Neuronal stem cell (in vitro differentiated cells): ENCODE measurements around the gene FGA.

ENCODE experiments used
- DNase-seq: peaks from one replicate; pipeline ENCODE4 v3.0.0-alpha.2; 2013; ENCODE audit warnings: low spot score
- H2AFZ ChIP-seq: one replicate; pipeline ENCODE4 v1.6.1; 2013; ENCODE audit warnings: mild to moderate bottlenecking, low read length, inconsistent platforms
- H2AK5ac ChIP-seq: 2 replicates; pipeline ENCODE4 v1.6.1; 2013; ENCODE audit warnings: low read depth, mild to moderate bottlenecking, inconsistent platforms, low read length, moderate library complexity, mixed read lengths
- H2BK120ac ChIP-seq: 2 replicates; pipeline ENCODE4 v1.6.1; 2013; ENCODE audit warnings: low read depth, mild to moderate bottlenecking, inconsistent platforms, low read length, moderate library complexity, mixed read lengths
- H2BK12ac ChIP-seq: one replicate; pipeline ENCODE4 v1.6.1; 2013; ENCODE audit warnings: low read length, inconsistent platforms
- H2BK15ac ChIP-seq: 2 replicates; pipeline ENCODE4 v1.6.1; 2013; ENCODE audit warnings: mild to moderate bottlenecking, low read length, inconsistent platforms, mixed read lengths
- H2BK5ac ChIP-seq: one replicate; pipeline ENCODE4 v1.6.1; 2013; ENCODE audit warnings: inconsistent platforms, mild to moderate bottlenecking, low read length, moderate library complexity
- H3K14ac ChIP-seq: one replicate; pipeline ENCODE4 v1.6.1; 2013; ENCODE audit warnings: low read length, inconsistent platforms
- H3K18ac ChIP-seq: 2 replicates; pipeline ENCODE4 v1.6.1; 2013; ENCODE audit warnings: low read length, inconsistent platforms
- H3K23ac ChIP-seq: 2 replicates; pipeline ENCODE4 v1.6.1; 2013; ENCODE audit warnings: low read depth, mild to moderate bottlenecking, mixed read lengths, low read length, inconsistent platforms; ENCODE audit not compliant: poor library complexity
- H3K27ac ChIP-seq: replicated peaks from 3 replicates; pipeline ENCODE4 v1.5.1; 2013; ENCODE audit warnings: low read length, inconsistent platforms
- H3K27me3 ChIP-seq, 3 experiments: 2 replicates each; pipeline ENCODE4 v1.6.1; 2013; ENCODE audit warnings: low read length in 3 of 3, mild to moderate bottlenecking in 2 of 3, inconsistent platforms in 1 of 3, low read depth in 1 of 3, mixed read lengths in 1 of 3, moderate library complexity in 1 of 3; ENCODE audit not compliant: control insufficient read depth in 3 of 3, insufficient read depth in 3 of 3
- H3K36me3 ChIP-seq, 2 donors: replicated peaks in 1 of 2; 2 replicates each; pipeline ENCODE4 v1.6.1; 2013; ENCODE audit warnings: low read length in 2 of 2; ENCODE audit not compliant: control insufficient read depth in 2 of 2, insufficient read depth in 2 of 2
- H3K4ac ChIP-seq: 2 replicates; pipeline ENCODE4 v1.6.1; 2013; ENCODE audit warnings: inconsistent platforms, mild to moderate bottlenecking, low read length, moderate library complexity
- H3K4me1 ChIP-seq, 2 donors: 1 replicate in 1 of 2; 2 replicates in 1 of 2; pipeline ENCODE4 v1.6.1; 2013; ENCODE audit warnings: low read length in 2 of 2, low read depth in 1 of 2; ENCODE audit not compliant: control insufficient read depth in 2 of 2, insufficient read depth in 1 of 2
- H3K4me2 ChIP-seq: one replicate; pipeline ENCODE4 v1.6.1; 2013; ENCODE audit warnings: mild to moderate bottlenecking, low read length, inconsistent platforms; ENCODE audit not compliant: insufficient read depth, poor library complexity, severe bottlenecking
- H3K4me3 ChIP-seq, 2 donors: 2 replicates each; pipeline ENCODE4 v1.5.1; 2013; ENCODE audit warnings: low read length in 2 of 2, mild to moderate bottlenecking in 2 of 2, inconsistent platforms in 1 of 2, moderate library complexity in 1 of 2
- H3K79me1 ChIP-seq: one replicate; pipeline ENCODE4 v1.6.1; 2013; ENCODE audit warnings: low read depth, mild to moderate bottlenecking, inconsistent platforms, low read length, moderate library complexity
- H3K9ac ChIP-seq: one replicate; pipeline ENCODE4 v1.6.1; 2013; ENCODE audit warnings: mild to moderate bottlenecking, low read depth, low read length, inconsistent platforms; ENCODE audit not compliant: poor library complexity
- H3K9me3 ChIP-seq, 2 donors: replicated peaks in 1 of 2; 2 replicates each; pipeline versions ENCODE3 to v1.6.1; 2013; ENCODE audit warnings: low read length in 2 of 2, mild to moderate bottlenecking in 2 of 2, inconsistent platforms in 1 of 2, low read depth in 1 of 2, mixed read lengths in 1 of 2, moderate library complexity in 1 of 2; ENCODE audit not compliant: control insufficient read depth in 2 of 2, insufficient read depth in 1 of 2
- H4K8ac ChIP-seq: one replicate; pipeline ENCODE4 v1.6.1; 2013; ENCODE audit warnings: low read depth, mild to moderate bottlenecking, inconsistent platforms, low read length, moderate library complexity
- H4K91ac ChIP-seq: one replicate; pipeline ENCODE4 v1.6.1; 2013; ENCODE audit warnings: low read length, low read depth, mild to moderate bottlenecking, inconsistent platforms; ENCODE audit not compliant: poor library complexity
- WGBS, 2 donors: extraction: QIAGEN DNeasy Blood & Tissue Kit; methylation state at CpG; one replicate each; pipeline ENCODE4 v1.1.7; 2013; ENCODE audit warnings: missing lambda C conversion rate in 2 of 2, mixed read lengths in 1 of 2; ENCODE audit not compliant: insufficient read length in 2 of 2, insufficient replicate concordance in 1 of 2; ENCODE audit errors: extremely low coverage in 2 of 2; 5-methylcytosine and 5-hydroxymethylcytosine counted together

The FGA gene

DNA sequence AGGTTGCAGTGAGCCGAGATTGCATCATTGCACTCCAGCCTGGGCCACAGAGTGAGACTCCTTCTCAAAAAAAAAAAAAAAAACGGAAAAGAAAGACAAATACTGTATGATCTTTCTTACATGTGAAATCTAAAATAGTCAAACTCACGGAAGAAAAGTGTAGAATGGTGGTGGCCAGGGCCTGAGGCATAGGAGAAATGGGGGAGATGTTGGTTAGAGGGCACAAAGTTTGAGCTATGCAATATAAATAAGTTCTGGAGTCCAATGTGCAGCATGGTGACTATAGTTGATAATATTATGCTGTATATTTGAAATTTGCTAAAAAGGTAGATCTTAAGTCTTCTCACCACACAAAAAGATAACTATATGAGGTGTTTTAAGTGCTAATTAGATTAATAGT is 1.3 kb upstream of the FGA start:
- H2AK5ac ChIP-seq, result no peak overlapping the region
- H2AFZ ChIP-seq, result no peak overlapping the region
- no peak overlapping the region for H2BK5ac ChIP-seq
- H3K36me3 ChIP-seq, result no peaks in the 10 kb centered on the region
- no CpG with 5 or more reads among the region's 3 CpGs for WGBS, 2 donors
- no peak overlapping the region for H2BK15ac ChIP-seq
- no peak overlapping the region for H3K14ac ChIP-seq
- H4K8ac ChIP-seq, result no peak overlapping the region
- H3K18ac ChIP-seq, result no peak overlapping the region
- H2BK120ac ChIP-seq, result no peak overlapping the region
- no peak overlapping the region for H4K91ac ChIP-seq
- no peaks in the 10 kb centered on the region for H3K9me3 ChIP-seq
- H2BK12ac ChIP-seq, result no peak overlapping the region
- no peak overlapping the region for H3K4me2 ChIP-seq
- no peak overlapping the region for H3K9ac ChIP-seq
- H3K79me1 ChIP-seq, result no peaks in the 10 kb centered on the region
- H3K4me3 ChIP-seq, result no peak overlapping the region
- DNase-seq, result no peak
- H3K4me1 ChIP-seq, result peaks cover 0 to 8% of the 10 kb centered on the region in 2 donors
- H3K23ac ChIP-seq, result no peak overlapping the region
- H3K27me3 ChIP-seq, result peaks cover 0 to 3% (median 0%) of the 10 kb centered on the region in 3 experiments
- H3K27ac ChIP-seq, result no peak overlapping the region
- no peak overlapping the region for H3K4ac ChIP-seq

DNA sequence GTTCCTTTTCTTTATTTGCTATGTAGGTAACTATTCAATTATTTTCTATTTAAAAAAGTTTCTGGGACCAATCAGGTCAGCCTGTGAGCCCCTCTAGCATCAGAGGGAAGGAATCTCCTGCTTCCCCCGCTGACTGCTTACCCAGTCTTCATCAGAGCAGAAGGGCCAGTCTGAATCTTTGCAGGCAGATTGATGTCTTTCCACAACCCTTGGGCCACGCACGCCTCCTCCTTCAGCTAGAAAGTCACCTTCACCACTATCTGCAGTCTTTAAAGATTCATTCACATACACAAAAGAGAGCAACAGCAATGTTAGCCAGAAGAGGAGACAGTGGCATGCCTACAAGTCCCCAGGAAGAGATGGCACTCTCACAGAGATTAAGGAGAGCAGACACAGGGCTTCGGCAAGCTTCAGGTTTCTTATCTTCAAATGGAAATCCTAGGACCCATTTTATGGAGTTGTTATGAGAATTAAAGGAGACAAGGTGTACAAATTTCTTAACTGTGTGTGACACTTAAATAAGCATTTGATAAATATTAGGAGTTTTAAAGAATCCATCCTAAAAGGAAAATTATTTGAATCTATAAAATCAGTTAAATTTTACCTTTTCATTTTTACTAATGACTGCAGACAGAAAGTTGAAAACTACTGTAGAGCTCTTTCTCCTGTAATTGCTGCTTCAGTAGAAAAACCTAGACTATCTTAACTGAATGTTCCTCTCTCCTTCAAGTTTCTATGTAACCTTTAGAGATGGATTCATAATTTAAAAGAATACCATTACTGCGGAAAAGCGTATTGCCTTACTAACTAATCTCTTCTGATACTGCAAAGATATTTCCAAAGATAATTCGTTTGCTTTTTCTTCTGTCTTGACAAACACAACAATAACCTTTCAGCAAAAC is 995 bp downstream of the FGA start:
- H3K18ac ChIP-seq, result no peak overlapping the region
- H3K9me3 ChIP-seq, result no peaks in the 10 kb centered on the region
- H3K4me3 ChIP-seq, result no peak overlapping the region
- no peak overlapping the region for H3K4ac ChIP-seq
- no peaks in the 10 kb centered on the region for H3K79me1 ChIP-seq
- peaks cover 0 to 4% (median 0%) of the 10 kb centered on the region in 3 experiments for H3K27me3 ChIP-seq
- H3K23ac ChIP-seq, result no peak overlapping the region
- no peak overlapping the region for H2AK5ac ChIP-seq
- no peak overlapping the region for H2AFZ ChIP-seq
- no peak overlapping the region for H4K8ac ChIP-seq
- H2BK5ac ChIP-seq, result no peak overlapping the region
- no peaks in the 10 kb centered on the region for H3K36me3 ChIP-seq
- no peak overlapping the region for H2BK120ac ChIP-seq
- no peak overlapping the region for H2BK12ac ChIP-seq
- peak overlapping the region; percentile 14 for H4K91ac ChIP-seq
- H2BK15ac ChIP-seq, result no peak overlapping the region
- peaks cover 0 to 8% of the 10 kb centered on the region in 2 donors for H3K4me1 ChIP-seq
- H3K4me2 ChIP-seq, result no peak overlapping the region
- no peak overlapping the region for H3K27ac ChIP-seq
- no CpG with 5 or more reads among the region's 7 CpGs for WGBS, 2 donors
- DNase-seq, result no peak
- no peak overlapping the region for H3K9ac ChIP-seq
- H3K14ac ChIP-seq, result no peak overlapping the region

DNA sequence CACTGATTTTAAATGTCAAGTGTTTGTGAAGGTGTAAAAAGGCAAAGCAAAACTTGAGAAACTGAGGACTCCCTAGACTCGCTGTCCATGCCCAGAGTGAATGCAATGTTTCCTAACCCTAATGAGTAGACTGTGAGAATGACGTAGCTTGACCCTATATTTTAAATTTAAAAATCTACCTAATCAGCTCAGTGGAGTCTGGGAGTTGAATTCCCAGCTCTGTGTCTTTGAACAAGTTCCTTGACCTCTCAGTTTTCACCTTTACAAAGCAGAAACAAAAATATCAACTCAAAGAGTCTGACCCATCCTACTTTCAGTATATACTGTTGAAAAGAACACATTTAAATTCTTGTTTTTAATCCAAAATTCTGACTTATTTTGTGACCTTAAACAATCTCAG is 2.3 kb downstream of the FGA start:
- H3K79me1 ChIP-seq, result no peaks in the 10 kb centered on the region
- H3K23ac ChIP-seq, result no peak overlapping the region

DNA sequence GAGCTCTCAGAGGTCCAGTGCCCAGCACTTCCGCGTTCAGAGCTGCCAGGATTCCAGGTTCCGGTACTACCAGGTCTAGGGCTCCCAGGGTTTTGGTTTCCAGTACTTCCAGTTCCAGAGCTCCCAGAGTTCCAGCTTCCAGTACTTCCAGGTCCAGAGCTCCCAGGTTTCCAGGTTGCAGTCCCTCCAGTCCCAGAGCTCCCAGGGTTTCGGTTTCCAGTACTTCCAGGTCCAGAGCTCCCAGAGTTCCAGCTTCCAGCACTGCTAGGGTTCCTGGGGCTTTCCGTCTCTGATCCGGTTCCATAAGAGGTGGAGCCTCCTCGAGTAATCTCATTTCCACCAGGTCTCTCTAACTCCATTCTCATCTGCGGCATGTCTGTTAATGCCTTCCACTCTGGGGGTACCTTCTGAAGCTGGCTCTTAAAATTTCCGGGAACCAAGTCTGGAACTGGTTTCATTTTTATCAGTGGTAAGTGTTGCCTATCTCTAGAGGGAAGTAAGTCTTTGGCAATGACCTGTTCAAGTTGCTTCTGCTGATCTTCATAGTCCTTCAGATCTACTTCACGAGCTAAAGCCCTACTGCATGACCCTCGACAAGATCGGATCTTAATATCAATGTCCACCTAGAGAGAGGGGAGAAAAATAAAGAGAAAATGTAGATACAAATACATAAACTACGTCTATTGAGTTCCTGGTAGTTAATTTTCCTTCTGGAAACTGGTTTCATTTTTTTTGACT is 4.1 kb downstream of the FGA start:
- H3K14ac ChIP-seq, result no peak overlapping the region
- no peak overlapping the region for H2BK12ac ChIP-seq
- H2AFZ ChIP-seq, result no peak overlapping the region
- peaks cover 0 to 7% (median 0%) of the 10 kb centered on the region in 3 experiments for H3K27me3 ChIP-seq
- peaks cover 0 to 8% of the 10 kb centered on the region in 2 donors for H3K4me1 ChIP-seq
- H3K9ac ChIP-seq, result no peak overlapping the region
- H4K91ac ChIP-seq, result no peak overlapping the region
- no peak overlapping the region for H2AK5ac ChIP-seq
- no peak overlapping the region for H2BK5ac ChIP-seq
- no peak overlapping the region for H3K27ac ChIP-seq
- H3K23ac ChIP-seq, result no peak overlapping the region
- no peaks in the 10 kb centered on the region for H3K36me3 ChIP-seq
- H3K9me3 ChIP-seq, result no peaks in the 10 kb centered on the region
- no CpG with 5 or more reads among the region's 13 CpGs for WGBS, 2 donors
- no peak overlapping the region for H4K8ac ChIP-seq
- no peak overlapping the region for H3K4ac ChIP-seq
- H3K79me1 ChIP-seq, result no peaks in the 10 kb centered on the region
- no peak overlapping the region for H2BK15ac ChIP-seq
- no peak overlapping the region for H3K18ac ChIP-seq
- no peak overlapping the region for H3K4me2 ChIP-seq
- no peak for DNase-seq
- no peak overlapping the region for H3K4me3 ChIP-seq
- no peak overlapping the region for H2BK120ac ChIP-seq

More for the DNA sequence above, 2.3 kb downstream of the FGA start:
- no peak overlapping the region for H3K27ac ChIP-seq
- no peak for DNase-seq
- H4K91ac ChIP-seq, result no peak overlapping the region
- H2AFZ ChIP-seq, result no peak overlapping the region
- H3K36me3 ChIP-seq, result no peaks in the 10 kb centered on the region
- H3K4me2 ChIP-seq, result no peak overlapping the region
- H4K8ac ChIP-seq, result no peak overlapping the region
- no peak overlapping the region for H3K4ac ChIP-seq
- H2BK5ac ChIP-seq, result no peak overlapping the region
- no peak overlapping the region for H3K18ac ChIP-seq
- H2BK120ac ChIP-seq, result no peak overlapping the region
- no peak overlapping the region for H3K9ac ChIP-seq
- peaks cover 0 to 8% of the 10 kb centered on the region in 2 donors for H3K4me1 ChIP-seq
- H3K9me3 ChIP-seq, result no peaks in the 10 kb centered on the region
- H3K27me3 ChIP-seq, result peaks cover 0 to 7% (median 0%) of the 10 kb centered on the region in 3 experiments
- H2BK12ac ChIP-seq, result no peak overlapping the region
- H2AK5ac ChIP-seq, result no peak overlapping the region
- H2BK15ac ChIP-seq, result no peak overlapping the region
- H3K14ac ChIP-seq, result no peak overlapping the region
- no peak overlapping the region for H3K4me3 ChIP-seq
- WGBS, 2 donors, result no CpG with 5 or more reads among the region's 2 CpGs
